ENCODE results near the gene CHGA. TPM values are rescaled to one million over a fixed set of nuclear protein-coding genes. Genes with fewer than 3 reads are reported as not detected.
A peak's percentile ranks its signal among the peaks of the same experiment; 100 is the strongest.

CHGA gene
- total RNA-seq, 1 experiment from 2014 or later, result not detected

- no peaks in the 10 kb centered on the region for H3K27me3 ChIP-seq (ENCODE audit: insufficient read depth, low read depth)
- CTCF ChIA-PET, result no interaction called here
- no peak overlapping the region for H3K27ac ChIP-seq
- no TSS peak for BruUV-seq (replicated peaks)
- no peaks in the 10 kb centered on the region for H3F3A ChIP-seq (ENCODE audit: insufficient read depth, low read depth)
- H3K9me3 ChIP-seq (ENCODE audit: insufficient read depth, low read depth), result no peaks in the 10 kb centered on the region
- no peak overlapping the region for H2AFZ ChIP-seq
- no peaks in the 10 kb centered on the region for H4K20me1 ChIP-seq (ENCODE audit: insufficient read depth)
- POLR2A ChIA-PET (ENCODE audit: unreplicated experiment), result no interaction called here
- no peak for TF ChIP-seq EZH2 (IDR thresholded peaks at IDR 0.05; ENCODE audit: low read depth)
- TF ChIP-seq, protein P1, sequence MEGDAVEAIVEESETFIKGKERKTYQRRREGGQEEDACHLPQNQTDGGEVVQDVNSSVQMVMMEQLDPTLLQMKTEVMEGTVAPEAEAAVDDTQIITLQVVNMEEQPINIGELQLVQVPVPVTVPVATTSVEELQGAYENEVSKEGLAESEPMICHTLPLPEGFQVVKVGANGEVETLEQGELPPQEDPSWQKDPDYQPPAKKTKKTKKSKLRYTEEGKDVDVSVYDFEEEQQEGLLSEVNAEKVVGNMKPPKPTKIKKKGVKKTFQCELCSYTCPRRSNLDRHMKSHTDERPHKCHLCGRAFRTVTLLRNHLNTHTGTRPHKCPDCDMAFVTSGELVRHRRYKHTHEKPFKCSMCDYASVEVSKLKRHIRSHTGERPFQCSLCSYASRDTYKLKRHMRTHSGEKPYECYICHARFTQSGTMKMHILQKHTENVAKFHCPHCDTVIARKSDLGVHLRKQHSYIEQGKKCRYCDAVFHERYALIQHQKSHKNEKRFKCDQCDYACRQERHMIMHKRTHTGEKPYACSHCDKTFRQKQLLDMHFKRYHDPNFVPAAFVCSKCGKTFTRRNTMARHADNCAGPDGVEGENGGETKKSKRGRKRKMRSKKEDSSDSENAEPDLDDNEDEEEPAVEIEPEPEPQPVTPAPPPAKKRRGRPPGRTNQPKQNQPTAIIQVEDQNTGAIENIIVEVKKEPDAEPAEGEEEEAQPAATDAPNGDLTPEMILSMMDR (conservative IDR thresholded peaks at IDR 0.05), result no peak
- no peak overlapping the region for H3K4me2 ChIP-seq
- H3K79me2 ChIP-seq (ENCODE audit: low read depth), result peaks cover 11% of the 10 kb centered on the region
- DNase-seq, result peak in 1 of 2 experiments; percentile 22
- no peaks in the 10 kb centered on the region for H3K4me1 ChIP-seq (replicated peaks; ENCODE audit: insufficient read depth)
- H3K36me3 ChIP-seq (ENCODE audit: low read depth), result no peaks in the 10 kb centered on the region
- H3K9me2 ChIP-seq (ENCODE audit: insufficient read depth), result no peaks in the 10 kb centered on the region
- intact Hi-C loops (cut with micrococcal nuclease; ENCODE audit: unreplicated experiment), result no loop called here
- H3K4me3 ChIP-seq, result no peak overlapping the region
These were observed 38.0 kb downstream of the CHGA start for GRCh38 chr14:92960706-92961566.

DNA sequence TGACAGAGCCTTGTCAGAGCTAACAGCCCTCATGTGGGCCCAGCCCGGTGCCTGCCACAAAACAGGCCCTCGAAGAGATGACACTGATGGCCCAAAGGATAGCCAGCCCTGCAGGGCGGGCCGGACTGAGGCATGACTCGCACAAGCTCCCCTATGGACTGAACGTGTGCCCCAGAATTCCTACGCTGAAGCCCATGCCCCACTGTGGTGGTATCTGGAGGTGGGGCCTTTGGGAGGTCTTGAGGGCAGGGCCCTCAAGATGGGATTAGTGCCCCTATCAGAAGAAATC lies 38.6 kb downstream of the CHGA start:
- H3F3A ChIP-seq (ENCODE audit: insufficient read depth, low read depth), result no peaks in the 10 kb centered on the region
- H3K9me2 ChIP-seq (ENCODE audit: insufficient read depth), result no peaks in the 10 kb centered on the region
- no peaks in the 10 kb centered on the region for H3K9me3 ChIP-seq (ENCODE audit: insufficient read depth, low read depth)
- no peak for TF ChIP-seq EZH2 (IDR thresholded peaks at IDR 0.05; ENCODE audit: low read depth)
- TF ChIP-seq, protein P1 (conservative IDR thresholded peaks at IDR 0.05), result no peak
- no peak overlapping the region for H3K4me3 ChIP-seq
- no TSS peak for BruUV-seq (replicated peaks)
- no peaks in the 10 kb centered on the region for H3K4me1 ChIP-seq (replicated peaks; ENCODE audit: insufficient read depth)
- H3K27me3 ChIP-seq (ENCODE audit: insufficient read depth, low read depth), result no peaks in the 10 kb centered on the region
- ChIA-PET POLR2A (ENCODE audit: unreplicated experiment) (no interaction called here), CTCF (no interaction called here)
- no peak overlapping the region for H3K27ac ChIP-seq
- DNase-seq, result no peak
- H3K79me2 ChIP-seq (ENCODE audit: low read depth), result peaks cover 13% of the 10 kb centered on the region
- no peak overlapping the region for H2AFZ ChIP-seq
- no peak overlapping the region for H3K4me2 ChIP-seq
- H4K20me1 ChIP-seq (ENCODE audit: insufficient read depth), result no peaks in the 10 kb centered on the region
- no peaks in the 10 kb centered on the region for H3K36me3 ChIP-seq (ENCODE audit: low read depth)
- intact Hi-C loops (cut with micrococcal nuclease; ENCODE audit: unreplicated experiment), result no loop called here

DNA sequence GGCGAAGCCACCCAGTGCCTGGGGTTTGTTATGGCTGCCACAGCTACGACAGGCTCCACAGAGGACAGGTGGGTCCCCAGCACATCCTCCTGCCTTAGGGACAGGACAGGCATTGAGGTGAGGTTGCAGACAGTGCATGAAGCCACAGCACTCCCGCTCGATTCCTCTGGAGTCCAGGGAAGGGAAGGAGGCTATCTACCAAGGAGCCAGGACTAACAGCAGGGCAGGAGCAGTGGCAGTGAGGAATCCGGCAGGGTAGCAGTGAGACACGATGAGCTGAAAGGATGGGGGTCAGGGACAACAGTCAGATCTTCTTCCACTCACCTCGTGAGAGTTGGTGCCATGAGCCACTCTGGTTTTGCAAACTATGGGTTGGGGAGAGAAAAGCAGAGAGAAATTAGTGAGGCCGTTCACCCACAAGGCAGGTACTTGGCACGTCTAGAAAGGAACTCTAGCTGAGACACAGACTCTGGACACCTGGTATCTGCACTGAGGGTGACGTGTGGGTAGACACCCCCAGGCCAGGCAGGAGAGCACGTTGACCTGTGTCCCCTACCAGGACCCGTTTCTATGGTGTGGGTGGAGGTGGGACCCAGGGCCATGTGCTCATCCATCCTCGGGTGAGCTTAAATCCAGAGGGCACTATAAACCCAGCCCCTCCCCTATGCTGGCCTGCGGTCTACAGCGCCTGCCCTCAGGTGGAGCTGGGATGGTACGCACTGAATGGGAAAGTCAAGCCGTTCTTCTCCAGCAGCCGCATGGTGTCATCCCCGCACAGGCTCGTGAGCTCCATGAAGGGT lies 39.3 kb downstream of the CHGA start:
- Histone ChIP-seq H3K27me3 (ENCODE audit: insufficient read depth, low read depth) (no peaks in the 10 kb centered on the region), H3K79me2 (ENCODE audit: low read depth) (peaks cover 14% of the 10 kb centered on the region), H3K4me3 (no peak overlapping the region), H3K9me2 (ENCODE audit: insufficient read depth) (no peaks in the 10 kb centered on the region), H3K4me2 (no peak overlapping the region), H3K27ac (no peak overlapping the region), H4K20me1 (ENCODE audit: insufficient read depth) (no peaks in the 10 kb centered on the region; the same call in 1 of the 2 replicates), H3K9me3 (ENCODE audit: insufficient read depth, low read depth) (no peaks in the 10 kb centered on the region), H3F3A (ENCODE audit: insufficient read depth, low read depth) (no peaks in the 10 kb centered on the region), H3K36me3 (ENCODE audit: low read depth) (no peaks in the 10 kb centered on the region), H3K4me1 (replicated peaks; ENCODE audit: insufficient read depth) (no peaks in the 10 kb centered on the region), H2AFZ (no peak overlapping the region)
- DNase-seq, result no peak
- intact Hi-C loops (cut with micrococcal nuclease; ENCODE audit: unreplicated experiment), result no loop called here
- CTCF ChIA-PET, result no interaction called here
- no TSS peak for BruUV-seq (replicated peaks)
- POLR2A ChIA-PET (ENCODE audit: unreplicated experiment), result interaction anchor here (0.5 kb wide), 1 partner anchor 151 kb away, joined by 4 read pairs; no protein-coding TSS in a partner anchor
- TF ChIP-seq EZH2 (IDR thresholded peaks at IDR 0.05; ENCODE audit: low read depth), result no peak
- TF ChIP-seq, protein P1 (conservative IDR thresholded peaks at IDR 0.05), result no peak

Measured in PC-9 (cell line).